HG02973 (cell line): ENCODE data around the gene HBA2.
"Not testable (repeated sequence)": the region's sequence is repeated elsewhere in the genome, so short reads cannot be mapped to it uniquely, and the experiment has no call there.

Experiments used
- ATAC-seq: cut with Tn5 transposase; IDR thresholded peaks from one replicate; pipeline ENCODE4 v1.9.1; 2021; ENCODE audit warnings: moderate library complexity; ENCODE audit not compliant: unreplicated experiment

HBA2 gene

DNA sequence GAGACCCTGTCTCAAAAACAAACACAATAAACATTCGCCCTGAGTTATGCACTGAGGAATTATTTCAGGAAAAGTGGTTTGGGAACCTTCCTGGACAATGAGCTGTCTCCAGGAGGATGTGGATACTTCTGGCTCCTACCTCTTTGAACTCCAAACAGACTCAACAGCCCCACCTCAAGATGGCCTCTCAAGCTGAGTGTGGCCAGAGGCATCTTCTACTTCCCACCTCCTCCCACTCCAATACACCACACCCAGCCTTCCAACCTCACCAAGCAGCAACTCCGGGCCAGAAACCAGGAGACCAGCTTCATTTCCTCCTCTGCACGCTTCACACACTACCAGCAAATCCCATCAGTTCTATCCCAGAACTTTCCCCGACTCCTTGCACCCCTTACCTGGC is 19.2 kb downstream of the HBA2 start:
- ATAC-seq: no peak

DNA sequence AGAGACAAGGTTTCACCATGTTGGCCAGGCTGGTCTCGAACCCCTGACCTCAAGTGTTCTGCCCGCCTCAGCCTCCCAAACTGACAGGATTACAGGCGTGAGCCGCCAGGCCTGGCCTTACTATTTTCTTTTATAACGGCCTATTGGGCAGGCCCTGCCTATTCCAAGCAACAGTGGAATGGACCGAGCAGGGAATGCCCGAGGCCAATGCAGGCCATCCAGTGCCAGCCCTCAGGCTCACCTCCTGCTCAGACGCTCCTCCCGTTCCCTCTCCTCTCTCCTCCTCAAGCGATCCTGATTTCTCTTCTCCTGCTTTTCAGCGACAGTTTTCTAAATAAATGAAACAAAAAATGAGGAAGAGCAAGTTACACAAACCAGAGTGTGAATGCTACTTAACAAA is 20.0 kb downstream of the HBA2 start:
- no peak for ATAC-seq

DNA sequence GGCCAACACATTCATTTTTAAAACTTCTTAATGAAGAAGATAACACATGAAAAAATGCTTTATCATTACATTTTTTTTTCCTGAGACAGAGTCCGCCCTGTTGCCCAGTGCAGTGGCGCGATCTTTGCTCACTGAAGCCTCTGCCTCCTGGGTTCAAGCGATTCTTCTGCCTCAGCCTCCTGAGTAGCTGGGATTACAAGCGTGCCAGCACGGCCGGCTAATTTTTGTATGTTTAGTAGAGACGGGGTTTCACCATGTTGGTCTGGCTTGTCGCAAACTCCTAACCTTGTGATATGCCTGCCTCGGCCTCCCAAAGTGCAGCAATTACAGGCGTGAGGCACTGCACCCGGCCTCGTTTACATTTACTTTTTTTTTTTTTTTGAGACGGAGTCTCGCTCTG is 20.8 kb downstream of the HBA2 start:
- ATAC-seq: no peak

DNA sequence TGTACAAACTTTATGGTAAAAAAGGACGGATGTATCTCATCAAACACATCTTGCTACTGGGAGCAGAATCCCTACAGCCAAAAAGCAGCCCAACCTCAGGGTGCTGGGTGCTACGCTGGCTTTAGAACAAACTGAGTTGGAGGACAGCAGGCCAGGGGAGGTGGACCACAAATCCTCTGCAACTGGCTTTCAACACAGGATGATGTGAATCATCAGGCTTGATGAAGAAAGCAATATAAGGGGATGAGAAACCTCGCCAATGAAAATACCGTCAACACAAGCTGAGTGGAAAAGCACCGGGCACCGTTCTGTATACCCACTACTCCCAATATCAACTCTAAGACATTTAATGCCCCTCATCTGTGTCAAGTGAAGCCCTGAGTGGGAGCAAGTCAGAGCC is 21.8 kb downstream of the HBA2 start:
- no peak for ATAC-seq

DNA sequence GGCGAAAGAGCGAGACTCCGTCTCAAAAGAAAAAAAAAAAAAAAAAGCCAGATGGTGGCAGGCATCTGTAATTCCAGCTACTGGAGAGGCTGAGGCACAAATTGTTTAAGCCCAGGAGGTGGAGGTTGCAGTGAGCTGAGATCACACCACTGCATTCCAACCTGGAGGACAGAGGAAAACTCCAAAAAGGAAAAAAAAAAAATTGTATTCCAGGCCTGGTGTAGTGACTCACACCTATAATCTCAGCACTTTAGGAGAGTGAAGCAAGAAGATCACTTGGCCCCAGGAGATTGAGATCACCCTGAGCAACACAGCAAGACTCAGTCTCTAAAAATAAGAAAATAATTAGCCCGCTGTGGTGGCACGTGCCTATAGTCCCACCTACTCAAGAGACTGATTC is 27.7 kb downstream of the HBA2 start:
- ATAC-seq: no peak

DNA sequence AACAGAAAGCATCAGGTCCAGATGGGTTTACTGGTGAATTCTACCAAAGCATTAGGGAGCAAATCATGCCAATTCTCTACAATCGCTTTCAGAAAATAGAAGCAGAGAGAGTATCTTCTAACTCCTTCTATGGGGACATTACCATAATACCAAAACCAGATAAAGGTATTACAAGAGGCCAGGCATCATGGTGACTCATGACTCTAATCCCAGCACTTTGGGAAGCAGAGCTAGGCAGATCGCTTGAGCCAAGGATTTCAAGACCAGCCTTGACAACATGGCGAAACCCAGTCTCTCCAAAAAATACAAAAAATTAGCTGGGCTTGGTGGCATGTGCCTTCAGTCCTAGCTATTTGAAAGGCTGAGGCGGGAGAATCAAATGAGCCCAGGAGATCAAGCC is 30.6 kb downstream of the HBA2 start:
- ATAC-seq: no peak

DNA sequence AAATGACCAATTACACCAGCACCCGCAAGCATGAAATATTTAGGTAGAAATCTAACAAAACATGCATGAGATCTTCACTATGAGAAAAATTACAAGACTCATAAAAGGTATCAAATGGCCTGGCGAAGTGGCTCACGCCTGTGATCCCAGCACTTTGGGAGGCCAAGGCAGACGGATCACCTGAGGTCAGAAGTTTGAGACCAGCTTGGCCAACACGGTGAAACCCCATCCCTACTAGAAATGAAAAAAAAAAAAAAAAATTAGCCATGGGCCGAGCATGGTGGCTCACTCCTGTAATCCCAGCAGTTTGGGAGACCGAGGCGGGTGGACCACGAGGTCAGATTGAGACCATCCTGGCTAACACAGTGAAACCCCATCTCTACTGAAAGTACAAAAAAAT is 31.4 kb downstream of the HBA2 start:
- ATAC-seq: not testable (repeated sequence)

DNA sequence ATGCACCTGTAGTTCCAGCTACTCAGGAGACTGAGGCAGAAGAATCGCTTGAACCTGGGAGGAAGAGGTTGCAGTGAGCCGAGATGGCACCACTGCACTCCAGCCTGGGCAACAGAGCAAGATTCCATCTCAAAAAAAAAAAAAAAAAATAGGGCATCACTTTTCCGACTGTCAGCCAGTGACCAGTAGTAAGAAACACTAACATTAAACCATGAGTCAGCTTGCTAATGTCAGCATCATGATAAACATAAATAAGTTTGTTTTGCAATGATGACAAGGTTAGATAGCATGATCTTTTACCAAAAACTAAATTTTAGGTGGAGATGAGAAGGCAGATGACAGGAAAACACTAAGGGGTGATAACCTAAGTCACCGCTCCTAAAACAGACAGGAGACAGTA is 36.7 kb downstream of the HBA2 start:
- ATAC-seq: not testable (repeated sequence)

DNA sequence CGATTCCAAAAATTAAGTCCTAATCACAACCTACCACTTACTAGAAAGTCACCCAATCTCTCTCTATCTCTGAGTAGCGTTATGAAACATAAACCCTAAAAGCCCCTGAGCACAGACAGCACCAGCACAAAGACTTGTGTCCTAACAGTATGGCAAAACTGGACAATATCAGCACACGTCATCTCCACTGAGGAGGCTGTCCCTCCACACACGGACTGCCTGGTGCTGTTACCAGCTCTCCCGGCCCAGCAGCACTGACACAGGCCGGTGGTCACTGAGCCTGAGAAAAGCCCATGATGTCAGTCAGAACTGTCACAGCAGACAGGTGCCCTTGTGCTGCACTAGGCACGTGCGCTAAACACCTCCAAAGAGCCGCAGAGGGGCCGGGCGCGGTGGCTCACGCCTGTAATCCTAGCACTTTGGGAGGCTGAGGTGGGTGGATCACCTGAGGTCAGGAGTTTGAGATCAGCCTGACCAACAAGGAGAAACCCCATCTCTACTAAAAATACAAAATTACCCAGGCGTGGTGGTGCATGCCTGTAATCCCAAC is 39.0 kb downstream of the HBA2 start:
- ATAC-seq: not testable (repeated sequence)

DNA sequence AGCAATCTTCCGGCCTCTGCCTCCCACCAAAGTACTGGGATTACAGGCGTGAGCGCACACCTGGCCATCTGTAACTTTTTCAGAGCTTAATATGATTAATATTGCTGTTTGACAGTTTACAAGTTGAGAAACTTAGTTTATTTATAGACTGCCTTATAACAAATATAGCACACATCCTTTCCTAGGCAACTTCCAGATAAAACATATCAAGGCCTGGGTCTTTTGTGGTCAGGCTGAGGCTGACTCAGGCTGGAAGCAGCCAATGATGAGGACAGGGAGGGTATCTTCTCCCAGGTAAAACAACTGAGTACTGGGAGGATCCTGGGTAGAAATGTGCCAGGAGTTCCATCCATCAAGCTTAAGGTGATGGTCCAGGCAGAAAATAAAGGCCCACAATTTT is 40.3 kb downstream of the HBA2 start:
- no peak for ATAC-seq

DNA sequence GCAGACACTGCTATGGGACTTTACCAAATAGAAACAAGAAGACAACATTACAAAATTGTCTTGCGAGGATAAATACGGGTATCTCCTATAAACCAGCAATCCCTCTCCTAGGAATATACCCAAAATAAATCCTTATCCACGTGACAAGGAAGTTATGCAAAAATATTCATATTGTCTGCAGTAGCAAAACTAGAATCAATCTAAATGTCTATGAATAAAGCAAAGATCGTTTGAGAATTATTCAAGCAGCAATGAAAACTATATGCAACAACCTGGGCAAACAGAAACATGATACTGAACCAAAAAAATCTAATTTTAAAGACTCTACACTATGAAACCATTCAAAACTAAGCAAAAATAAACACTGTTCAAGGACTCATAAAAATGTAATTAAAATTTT is 47.3 kb downstream of the HBA2 start:
- no peak for ATAC-seq
